WTC11 (cell line): ENCODE measurements around the gene DENND6A.

ENCODE experiments used
- IRF2 ChIP-seq: sonication (generic); formaldehyde crosslinking; IDR thresholded peaks from 2 replicates; pipeline ENCODE4 v1.8.0; 2022; ENCODE audit warnings: low read depth, missing genetic modification reagents, borderline replicate concordance
- JUN ChIP-seq: sonication (generic); formaldehyde crosslinking; IDR thresholded peaks from 2 replicates; pipeline ENCODE4 v1.8.0; 2023; ENCODE audit warnings: mild to moderate bottlenecking, missing genetic modification reagents
- TF ChIP-seq, protein P1 (sequence below): fragments of 200-600 bp; IDR thresholded peaks from 2 replicates; pipeline ENCODE4 v1.8.0; 2022; ENCODE audit warnings: antibody characterized with exemption
- TF ChIP-seq, protein P2 (sequence below): sonication (generic); formaldehyde crosslinking; IDR thresholded peaks from 2 replicates; pipeline ENCODE4 v1.8.1; 2022; ENCODE audit warnings: low read depth, missing genetic modification reagents, borderline replicate concordance

DNA sequence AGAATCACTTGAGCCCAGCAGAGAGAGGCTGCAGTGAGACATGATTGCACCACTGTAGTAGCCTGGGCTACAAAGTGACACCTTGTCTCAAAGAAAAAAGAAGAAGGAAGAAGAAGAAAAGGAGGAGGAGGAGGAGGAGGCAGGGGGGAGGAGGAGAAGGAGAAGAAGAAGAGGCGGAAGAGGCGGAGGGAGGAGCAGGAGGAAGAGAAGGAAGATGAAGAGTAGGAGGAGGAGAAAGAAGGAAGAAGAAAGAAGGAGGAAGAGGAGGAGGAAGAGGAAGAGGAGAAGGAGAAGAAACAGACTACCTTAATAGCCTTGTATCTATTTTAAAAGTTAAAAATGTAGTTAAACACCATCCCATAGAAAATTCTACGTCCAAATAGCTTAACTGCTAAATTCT, 76.6 kb downstream of the DENND6A start:
- TF ChIP-seq, protein P1, sequence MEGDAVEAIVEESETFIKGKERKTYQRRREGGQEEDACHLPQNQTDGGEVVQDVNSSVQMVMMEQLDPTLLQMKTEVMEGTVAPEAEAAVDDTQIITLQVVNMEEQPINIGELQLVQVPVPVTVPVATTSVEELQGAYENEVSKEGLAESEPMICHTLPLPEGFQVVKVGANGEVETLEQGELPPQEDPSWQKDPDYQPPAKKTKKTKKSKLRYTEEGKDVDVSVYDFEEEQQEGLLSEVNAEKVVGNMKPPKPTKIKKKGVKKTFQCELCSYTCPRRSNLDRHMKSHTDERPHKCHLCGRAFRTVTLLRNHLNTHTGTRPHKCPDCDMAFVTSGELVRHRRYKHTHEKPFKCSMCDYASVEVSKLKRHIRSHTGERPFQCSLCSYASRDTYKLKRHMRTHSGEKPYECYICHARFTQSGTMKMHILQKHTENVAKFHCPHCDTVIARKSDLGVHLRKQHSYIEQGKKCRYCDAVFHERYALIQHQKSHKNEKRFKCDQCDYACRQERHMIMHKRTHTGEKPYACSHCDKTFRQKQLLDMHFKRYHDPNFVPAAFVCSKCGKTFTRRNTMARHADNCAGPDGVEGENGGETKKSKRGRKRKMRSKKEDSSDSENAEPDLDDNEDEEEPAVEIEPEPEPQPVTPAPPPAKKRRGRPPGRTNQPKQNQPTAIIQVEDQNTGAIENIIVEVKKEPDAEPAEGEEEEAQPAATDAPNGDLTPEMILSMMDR = no peak
- TF ChIP-seq, protein P2, sequence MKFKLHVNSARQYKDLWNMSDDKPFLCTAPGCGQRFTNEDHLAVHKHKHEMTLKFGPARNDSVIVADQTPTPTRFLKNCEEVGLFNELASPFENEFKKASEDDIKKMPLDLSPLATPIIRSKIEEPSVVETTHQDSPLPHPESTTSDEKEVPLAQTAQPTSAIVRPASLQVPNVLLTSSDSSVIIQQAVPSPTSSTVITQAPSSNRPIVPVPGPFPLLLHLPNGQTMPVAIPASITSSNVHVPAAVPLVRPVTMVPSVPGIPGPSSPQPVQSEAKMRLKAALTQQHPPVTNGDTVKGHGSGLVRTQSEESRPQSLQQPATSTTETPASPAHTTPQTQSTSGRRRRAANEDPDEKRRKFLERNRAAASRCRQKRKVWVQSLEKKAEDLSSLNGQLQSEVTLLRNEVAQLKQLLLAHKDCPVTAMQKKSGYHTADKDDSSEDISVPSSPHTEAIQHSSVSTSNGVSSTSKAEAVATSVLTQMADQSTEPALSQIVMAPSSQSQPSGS (CRISPR knock-in tag) = no peak
- no peak for TF ChIP-seq JUN (CRISPR knock-in tag)
- no peak for TF ChIP-seq IRF2 (CRISPR knock-in tag)
